B cell (primary cell): ENCODE data around the gene FBH1. TPM values are rescaled to one million over a fixed set of nuclear protein-coding genes. Genes with fewer than 3 reads are reported as not detected.

Experiments used
- ATAC-seq: fragments of 200-7000 bp; cut with Tn5 transposase; one replicate; pipeline ENCODE4 v1.10.0; 2021; ENCODE audit warnings: low read depth, mild to moderate bottlenecking, moderate number of reproducible peaks, moderate library complexity
- CTCF ChIA-PET: fragments of 350-600 bp; sonication (Branson Sonifier 250); formaldehyde crosslinking; loops from one replicate; lab custom pipeline; 2021; ENCODE audit warnings: antibody characterized with exemption, inconsistent platforms; lab: Charles Lee
- POLR2A ChIA-PET: fragments of 350-600 bp; sonication (Branson Sonifier 250); formaldehyde crosslinking; loops from one replicate; lab custom pipeline; 2021; ENCODE audit warnings: antibody characterized with exemption; lab: Charles Lee
- DNase-seq: peaks from one replicate; pipeline ENCODE4 v3.0.0; 2013
- H2AFZ ChIP-seq: 2 replicates; pipeline ENCODE4 v1.6.1; 2012; ENCODE audit warnings: mild to moderate bottlenecking, low read depth, low read length; ENCODE audit not compliant: insufficient read depth, poor library complexity, severe bottlenecking
- H3K27ac ChIP-seq, 2 donors: 1 replicate in 1 of 2; 2 replicates in 1 of 2; pipeline ENCODE4 v1.5.1; 2012 to 2013; ENCODE audit warnings: low read length in 2 of 2, mild to moderate bottlenecking in 2 of 2, moderate library complexity in 1 of 2
- H3K27me3 ChIP-seq, 4 experiments: fragments of 200-600 bp in 1 of 4; sonication (generic) in 1 of 4; replicated peaks in 1 of 4; 1 replicate in 2 of 4; 2 replicates in 2 of 4; pipeline versions ENCODE4 v1.6.1 to v1.7.0; 2013 to 2016; ENCODE audit warnings: low read length in 3 of 4, mild to moderate bottlenecking in 2 of 4, mixed read lengths in 1 of 4, moderate library complexity in 1 of 4; ENCODE audit not compliant: insufficient read depth in 4 of 4, control insufficient read depth in 3 of 4; ENCODE audit errors: control extremely low read depth in 1 of 4
- H3K36me3 ChIP-seq, 2 experiments: replicated peaks in 1 of 2; 1 replicate in 1 of 2; 2 replicates in 1 of 2; pipeline versions ENCODE4 v1.6.1 to v1.7.1; 2013; ENCODE audit warnings: low read length in 1 of 2; ENCODE audit not compliant: insufficient read depth in 2 of 2, control insufficient read depth in 1 of 2; ENCODE audit errors: control extremely low read depth in 1 of 2, extremely low read depth in 1 of 2
- H3K4me1 ChIP-seq, 2 donors: fragments of 200-600 bp in 1 of 2; sonication (generic) in 1 of 2; 1 replicate in 1 of 2; 2 replicates in 1 of 2; pipeline versions ENCODE4 v1.5.1 to v1.6.1; 2013 to 2017; ENCODE audit warnings: low read length in 2 of 2; ENCODE audit not compliant: control insufficient read depth in 2 of 2, insufficient read depth in 2 of 2
- H3K4me2 ChIP-seq: replicated peaks from 2 replicates; pipeline ENCODE3; 2012; ENCODE audit warnings: mild to moderate bottlenecking, low read depth, low read length; ENCODE audit not compliant: poor library complexity, severe bottlenecking
- H3K4me3 ChIP-seq, 5 experiments: fragments of 200-600 bp in 1 of 5; sonication (generic) in 1 of 5; 1 replicate in 3 of 5; 2 replicates in 2 of 5; pipeline versions ENCODE4 v1.5.1 to v1.7.0; 2011 to 2016; ENCODE audit warnings: low read length in 4 of 5, mild to moderate bottlenecking in 4 of 5, low read depth in 2 of 5, control low read depth in 1 of 5, moderate library complexity in 1 of 5; ENCODE audit not compliant: insufficient read depth in 1 of 5; ENCODE audit errors: control extremely low read depth in 1 of 5, extremely low read depth in 1 of 5
- H3K79me2 ChIP-seq: fragments of 200-600 bp; sonication (generic); one replicate; pipeline ENCODE4 v1.6.0; 2016; ENCODE audit warnings: low read length; ENCODE audit not compliant: control insufficient read depth, insufficient read depth
- H3K9ac ChIP-seq: fragments of 200-600 bp; sonication (generic); 2 replicates; pipeline ENCODE4 v1.6.1; 2017; ENCODE audit warnings: mild to moderate bottlenecking, low read length, moderate library complexity
- H3K9me3 ChIP-seq, 3 donors: one replicate each; pipeline versions ENCODE4 v1.6.1 to v1.7.1; 2013; ENCODE audit warnings: low read length in 2 of 3; ENCODE audit not compliant: control insufficient read depth in 2 of 3, insufficient read depth in 1 of 3; ENCODE audit errors: control extremely low read depth in 1 of 3
- H4K20me1 ChIP-seq: 2 replicates; pipeline ENCODE4 v1.6.0; 2012; ENCODE audit warnings: mild to moderate bottlenecking, low read length; ENCODE audit not compliant: insufficient read depth, control insufficient read depth, poor library complexity, severe bottlenecking
- H3K27ac Mint-ChIP-seq: one replicate; pipeline ENCODE4 v1.8.0; 2021; ENCODE audit warnings: mixed read lengths
- H3K27me3 Mint-ChIP-seq: one replicate; pipeline ENCODE4 v1.8.0; 2021; ENCODE audit warnings: mixed read lengths
- H3K4me1 Mint-ChIP-seq: one replicate; pipeline ENCODE4 v1.8.0; 2021; ENCODE audit warnings: mixed read lengths
- H3K4me3 Mint-ChIP-seq: one replicate; pipeline ENCODE4 v1.8.0; 2021; ENCODE audit warnings: mixed read lengths
- H3K9me3 Mint-ChIP-seq: one replicate; pipeline ENCODE4 v1.8.0; 2022; ENCODE audit warnings: mixed read lengths; ENCODE audit not compliant: insufficient read depth
- CTCF ChIP-seq: fragments of 200-600 bp; IDR thresholded peaks from one replicate; pipeline ENCODE4 v1.8.0; 2022; ENCODE audit warnings: antibody characterized with exemption, mild to moderate bottlenecking
- EZH2 ChIP-seq: IDR thresholded peaks from 2 replicates; pipeline ENCODE4 v1.6.1; 2012; ENCODE audit warnings: borderline replicate concordance, low read depth, mild to moderate bottlenecking, moderate library complexity, low read length; ENCODE audit not compliant: insufficient read depth, poor library complexity, severe bottlenecking
- WGBS: methylation state at CpG from one replicate; pipeline ENCODE4 v1.1.5; 2013; ENCODE audit warnings: missing lambda C conversion rate; ENCODE audit not compliant: insufficient coverage; 5-methylcytosine and 5-hydroxymethylcytosine counted together
- intact Hi-C: fragments of 100-400 bp; cut with micrococcal nuclease; formaldehyde crosslinking; loops from one replicate; pipeline ENCODE4 v1.10.0; 2022
- polyA plus RNA-seq: library from polyadenylated mRNA; depleted of rRNA; stranded (reverse); fragments of >200 nt; gene quantifications from 2 replicates; pipeline ENCODE4 v1.2.3, GENCODE V29; 2012
- total RNA-seq, 2 donors: library from RNA; stranded (reverse); fragments of 120-200 nt in 1 of 2; gene quantifications; 1 replicate in 1 of 2; 2 replicates in 1 of 2; pipeline versions ENCODE4 v1.2.3 to v1.2.4, GENCODE V29; 2013 to 2022

Gene FBH1
- total and polyA plus RNA-seq, 2 donors (not counting 1 experiment from before 2014, with no cell fraction given), result 86.4 to 129 TPM

- Histone ChIP-seq H3K4me2 (no peak overlapping the region), H3K27me3 (no peaks in the 10 kb centered on the region), H3K4me1 (no peaks in the 10 kb centered on the region), H4K20me1 (no peaks in the 10 kb centered on the region), H3K27ac (no peak overlapping the region), H3K9me3 (no peaks in the 10 kb centered on the region), H3K9ac (no peak overlapping the region), H2AFZ (no peak overlapping the region), H3K4me3 (no peak overlapping the region), H3K79me2 (no peaks in the 10 kb centered on the region), H3K36me3 (peaks cover 0 to 5% of the 10 kb centered on the region in 2 experiments)
- H3K9me3 Mint-ChIP-seq, result no peaks in the 10 kb centered on the region
- WGBS, result 95% methylated on average over 18 of the region's 20 CpGs
- CTCF ChIA-PET, result no interaction called here
- H3K27ac Mint-ChIP-seq, result no peak overlapping the region
- H3K4me3 Mint-ChIP-seq, result no peak overlapping the region
- H3K27me3 Mint-ChIP-seq, result no peaks in the 10 kb centered on the region
- POLR2A ChIA-PET, result no interaction called here
- no peak for ATAC-seq
- no peak for DNase-seq
- H3K4me1 Mint-ChIP-seq, result no peaks in the 10 kb centered on the region
- intact Hi-C loops, result no loop called here
- no peak for TF ChIP-seq EZH2
- no peak for TF ChIP-seq CTCF
Measured at GRCh38 chr10:5952731-5953385, 62.8 kb downstream of the FBH1 start.

- no peaks in the 10 kb centered on the region for H3K27me3 Mint-ChIP-seq
- no peak overlapping the region for H3K4me2 ChIP-seq
- intact Hi-C loops, result no loop called here
- DNase-seq, result no peak
- no peaks in the 10 kb centered on the region for H3K4me1 Mint-ChIP-seq
- H3K79me2 ChIP-seq, result no peaks in the 10 kb centered on the region
- H3K27ac Mint-ChIP-seq, result no peak overlapping the region
- no peak overlapping the region for H3K4me3 ChIP-seq
- no peaks in the 10 kb centered on the region for H3K9me3 ChIP-seq
- no peak overlapping the region for H3K4me3 Mint-ChIP-seq
- no peaks in the 10 kb centered on the region for H3K27me3 ChIP-seq
- no peaks in the 10 kb centered on the region for H3K4me1 ChIP-seq
- 87% methylated on average over 5 of the region's 5 CpGs for WGBS
- TF ChIP-seq CTCF (no peak), EZH2 (no peak)
- no peak overlapping the region for H2AFZ ChIP-seq
- POLR2A ChIA-PET, result no interaction called here
- peaks cover 0 to 5% of the 10 kb centered on the region in 2 experiments for H3K36me3 ChIP-seq
- H4K20me1 ChIP-seq, result no peaks in the 10 kb centered on the region
- CTCF ChIA-PET, result interaction anchor here (0.7 kb wide), 1 partner anchor 128 kb away, joined by 5 read pairs; no protein-coding TSS in a partner anchor
- H3K9me3 Mint-ChIP-seq, result no peaks in the 10 kb centered on the region
- no peak for ATAC-seq
- H3K9ac ChIP-seq, result no peak overlapping the region
- no peak overlapping the region for H3K27ac ChIP-seq
Measured at GRCh38 chr10:5953676-5954075, 63.6 kb downstream of the FBH1 start.
